Spleen (tissue), 11 donors: Measurements from ENCODE around the gene TBCC. TPM values are rescaled to one million over a fixed set of nuclear protein-coding genes. Genes with fewer than 3 reads are reported as not detected.

Experiments
- DNase-seq: peaks from one replicate; pipeline ENCODE4 v3.0.0-alpha.2; 2020
- H3K27ac ChIP-seq, 8 donors: fragments of 200-600 bp; sonication (generic) in 7 of 8; 1 replicate in 4 of 8; 2 replicates in 4 of 8; pipeline versions ENCODE4 v1.5.0 to v1.8.0; 2016 to 2021; ENCODE audit warnings: inconsistent platforms in 4 of 8, mild to moderate bottlenecking in 4 of 8, moderate library complexity in 1 of 8
- H3K27me3 ChIP-seq, 7 donors: fragments of 200-600 bp; sonication (generic) in 6 of 7; replicated peaks in 1 of 7; 1 replicate in 4 of 7; 2 replicates in 3 of 7; pipeline versions ENCODE4 v1.5.0 to v1.8.0; 2016 to 2021; ENCODE audit warnings: inconsistent platforms in 3 of 7, mild to moderate bottlenecking in 1 of 7
- H3K36me3 ChIP-seq, 6 donors: fragments of 200-600 bp; sonication (generic) in 5 of 6; 1 replicate in 4 of 6; 2 replicates in 2 of 6; pipeline versions ENCODE4 v1.5.0 to v1.8.0; 2016 to 2021; ENCODE audit warnings: inconsistent platforms in 2 of 6
- H3K4me1 ChIP-seq, 6 donors: fragments of 200-600 bp; sonication (generic) in 5 of 6; 1 replicate in 3 of 6; 2 replicates in 3 of 6; pipeline versions ENCODE4 v1.5.0 to v1.8.0; 2016 to 2021; ENCODE audit warnings: inconsistent platforms in 3 of 6
- H3K4me3 ChIP-seq, 8 donors: fragments of 200-600 bp; sonication (generic) in 7 of 8; 1 replicate in 4 of 8; 2 replicates in 4 of 8; pipeline versions ENCODE4 v1.5.0 to v1.8.0; 2016 to 2021; ENCODE audit warnings: inconsistent platforms in 4 of 8, mild to moderate bottlenecking in 4 of 8, moderate library complexity in 2 of 8
- H3K9me3 ChIP-seq, 8 donors: fragments of 200-600 bp; sonication (generic) in 7 of 8; 1 replicate in 4 of 8; 2 replicates in 4 of 8; pipeline versions ENCODE4 v1.5.0 to v1.8.0; 2016 to 2021; ENCODE audit warnings: inconsistent platforms in 4 of 8
- CTCF ChIP-seq, 11 experiments: fragments of 200-600 bp in 7 of 11; fragments of 450-650 bp in 4 of 11; sonication (generic) in 4 of 11; IDR thresholded peaks in 8 of 11; conservative IDR thresholded peaks in 3 of 11; 1 replicate in 7 of 11; 2 replicates in 4 of 11; pipeline versions ENCODE4 v1.4.0 to v1.8.0; 2016 to 2021; ENCODE audit warnings: antibody characterized with exemption in 11 of 11, inconsistent platforms in 4 of 11, mild to moderate bottlenecking in 1 of 11
- POLR2A ChIP-seq, 3 donors: fragments of 450-650 bp; IDR thresholded peaks; one replicate each; pipeline ENCODE4 v1.5.1; 2017; ENCODE audit warnings: antibody characterized with exemption in 3 of 3, mild to moderate bottlenecking in 1 of 3
- POLR2AphosphoS5 ChIP-seq, 3 donors: sonication (generic); formaldehyde crosslinking; IDR thresholded peaks; one replicate each; pipeline ENCODE4 v1.5.1; 2017; ENCODE audit warnings: antibody characterized with exemption in 3 of 3
- WGBS, 5 donors: extraction: QIAGEN DNeasy Blood & Tissue Kit in 3 of 5; methylation state at CpG; one replicate each; pipeline versions ENCODE4 v1.1.5 to v1.1.7; 2013 to 2018; 5-methylcytosine and 5-hydroxymethylcytosine counted together
- intact Hi-C: fragments of 100-400 bp; cut with DNase I; formaldehyde crosslinking; loops from one replicate; pipeline ENCODE4 v1.15.0; 2023; ENCODE audit warnings: low total_unique reads
- polyA plus RNA-seq, 3 donors: library from polyadenylated mRNA; stranded (reverse); fragments of 200-250 nt; gene quantifications; one replicate each; pipeline ENCODE4 v1.2.1, GENCODE V29; 2013
- total RNA-seq, 7 donors: library from RNA; depleted of rRNA in 3 of 7; stranded (reverse); fragments of >200 nt in 3 of 7; fragmentation: NEBNext Ultra II Directional in 4 of 7; extraction: Animal tissue kit (Norgen Biotek cat#: 25700) in 4 of 7; gene quantifications; one replicate each; pipeline versions ENCODE4 v1.1.0 to v1.2.1, GENCODE V29; 2016 to 2021
- donor health status: healthy with polysubstance abuse.
- donor health status: DM: no; HTN: no; CAD: no; lungs with moderate emphysema.
- donor health status: DM: no; HTN: no; CAD: no.
- donor health status: Bipolar disorder and iron deficiency.
- donor health status: healthy.
- donor health status: DM: no; HTN: no; CAD: no.
- donor health status: DM: yes; HTN: yes; CAD: no.

TBCC gene
- total and polyA plus RNA-seq, 10 donors = 22.2 to 63.3 (median 44.4) TPM

- Histone ChIP-seq H3K4me1 (peaks cover 18 to 59% (median 39%) of the 10 kb centered on the region in 6 donors), H3K27ac (peak overlapping the region in 1 of 8 donors; percentile 96), H3K4me3 (no peak overlapping the region), H3K36me3 (peaks cover 0 to 16% (median 0%) of the 10 kb centered on the region in 6 donors), H3K27me3 (no peaks in the 10 kb centered on the region), H3K9me3 (no peaks in the 10 kb centered on the region)
- DNase-seq = no peak
- intact Hi-C loops = no loop called here
- WGBS, 5 donors = 94 to 100% (median 99%) methylated on average over 3 to 4 of the region's 4 CpGs
- no peak for TF ChIP-seq CTCF (IDR thresholded peaks at IDR 0.05 in 8 of 11, conservative IDR thresholded peaks at IDR 0.05 in 3 of 11)
- TF ChIP-seq POLR2AphosphoS5 (IDR thresholded peaks at IDR 0.05) = no peak
- TF ChIP-seq POLR2A (IDR thresholded peaks at IDR 0.05) = no peak
Observed at GRCh38 chr6:42769051-42769450, 23.1 kb upstream of the TBCC start.

- no peak overlapping the region for H3K27ac ChIP-seq
- peaks cover 5 to 30% (median 11%) of the 10 kb centered on the region in 6 donors for H3K4me1 ChIP-seq
- no peak overlapping the region for H3K4me3 ChIP-seq
- TF ChIP-seq POLR2AphosphoS5 (IDR thresholded peaks at IDR 0.05) (no peak), CTCF (IDR thresholded peaks at IDR 0.05 in 8 of 11, conservative IDR thresholded peaks at IDR 0.05 in 3 of 11) (no peak), POLR2A (IDR thresholded peaks at IDR 0.05) (no peak)
- WGBS, 5 donors = 86 to 96% (median 93%) methylated on average over 5 of the region's 5 CpGs
- no peak for DNase-seq
- intact Hi-C loops = no loop called here
- no peaks in the 10 kb centered on the region for H3K9me3 ChIP-seq
- peaks cover 0 to 22% (median 0%) of the 10 kb centered on the region in 6 donors for H3K36me3 ChIP-seq
- H3K27me3 ChIP-seq = no peaks in the 10 kb centered on the region
Observed at GRCh38 chr6:42766163-42766670, 20.3 kb upstream of the TBCC start.

- DNase-seq = no peak
- 86 to 94% (median 92%) methylated on average over 9 of the region's 9 CpGs for WGBS, 5 donors
Observed at GRCh38 chr6:42764911-42765648, 19.2 kb upstream of the TBCC start.

More at GRCh38 chr6:42764911-42765648, 19.2 kb upstream of the TBCC start:
- H3K4me1 ChIP-seq = peaks cover 0 to 20% (median 2%) of the 10 kb centered on the region in 6 donors
- intact Hi-C loops = no loop called here
- no peak overlapping the region for H3K4me3 ChIP-seq
- peaks cover 0 to 33% (median 0%) of the 10 kb centered on the region in 6 donors for H3K36me3 ChIP-seq
- no peaks in the 10 kb centered on the region for H3K9me3 ChIP-seq
- no peaks in the 10 kb centered on the region for H3K27me3 ChIP-seq
- no peak overlapping the region for H3K27ac ChIP-seq
- TF ChIP-seq POLR2AphosphoS5 (IDR thresholded peaks at IDR 0.05) (no peak), CTCF (IDR thresholded peaks at IDR 0.05 in 8 of 11, conservative IDR thresholded peaks at IDR 0.05 in 3 of 11) (no peak), POLR2A (IDR thresholded peaks at IDR 0.05) (no peak)
